IPS-18c (cell line): ENCODE measurements around the gene JCAD.
"Not testable (repeated sequence)": the region's sequence is repeated elsewhere in the genome, so short reads cannot be mapped to it uniquely, and the experiment has no call there.

ENCODE experiments used
- H3K4me3 ChIP-seq: 2 replicates; pipeline ENCODE4 v1.7.0; 2013; ENCODE audit warnings: low read depth, mild to moderate bottlenecking, low read length, moderate library complexity; ENCODE audit not compliant: insufficient read depth
- H3K9me3 ChIP-seq: one replicate; pipeline ENCODE4 v1.6.1; 2013; ENCODE audit warnings: mild to moderate bottlenecking, low read length, moderate library complexity; ENCODE audit not compliant: control insufficient read depth, insufficient read depth

JCAD gene

DNA sequence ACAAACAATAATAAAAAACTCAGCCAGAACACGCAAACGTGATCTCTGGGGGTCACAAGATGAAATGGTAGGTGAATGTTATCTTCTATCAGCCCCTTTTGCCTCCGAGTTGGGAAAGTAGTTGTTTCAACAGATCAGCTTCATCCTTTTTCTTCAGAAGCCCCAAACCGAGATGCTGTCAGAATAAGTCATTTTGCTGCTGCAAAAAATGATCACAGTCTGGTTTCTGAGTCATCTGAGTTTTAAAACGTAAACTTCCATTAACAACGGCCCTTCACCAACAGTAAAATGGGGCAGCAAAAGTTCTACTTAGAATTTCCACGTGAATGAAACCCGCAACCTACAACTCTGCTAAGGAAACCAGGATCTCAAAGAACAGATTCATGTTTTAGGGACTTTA lies 44.9 kb downstream of the JCAD start:
- Histone ChIP-seq H3K4me3 (no peak overlapping the region), H3K9me3 (no peaks in the 10 kb centered on the region)

DNA sequence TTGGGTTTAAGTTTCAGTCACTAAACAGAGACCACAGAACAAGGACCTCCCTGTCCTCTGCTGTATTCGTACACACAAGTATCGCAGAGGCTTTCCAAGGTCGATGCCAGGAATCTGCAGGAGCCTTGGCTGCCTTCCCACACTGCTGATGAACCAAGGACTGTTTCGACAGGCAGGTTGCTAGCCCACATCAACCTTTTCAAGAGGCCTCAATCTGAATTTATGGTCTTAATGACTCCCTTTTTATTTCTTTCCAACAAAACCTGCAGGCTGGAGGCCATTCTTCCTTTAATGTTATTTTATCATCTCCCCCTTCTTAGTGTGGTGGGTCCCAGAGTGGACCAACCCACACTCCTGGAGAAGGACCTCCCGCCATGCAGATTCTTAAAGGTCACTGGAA lies 45.6 kb downstream of the JCAD start:
- no peaks in the 10 kb centered on the region for H3K9me3 ChIP-seq
- no peak overlapping the region for H3K4me3 ChIP-seq

DNA sequence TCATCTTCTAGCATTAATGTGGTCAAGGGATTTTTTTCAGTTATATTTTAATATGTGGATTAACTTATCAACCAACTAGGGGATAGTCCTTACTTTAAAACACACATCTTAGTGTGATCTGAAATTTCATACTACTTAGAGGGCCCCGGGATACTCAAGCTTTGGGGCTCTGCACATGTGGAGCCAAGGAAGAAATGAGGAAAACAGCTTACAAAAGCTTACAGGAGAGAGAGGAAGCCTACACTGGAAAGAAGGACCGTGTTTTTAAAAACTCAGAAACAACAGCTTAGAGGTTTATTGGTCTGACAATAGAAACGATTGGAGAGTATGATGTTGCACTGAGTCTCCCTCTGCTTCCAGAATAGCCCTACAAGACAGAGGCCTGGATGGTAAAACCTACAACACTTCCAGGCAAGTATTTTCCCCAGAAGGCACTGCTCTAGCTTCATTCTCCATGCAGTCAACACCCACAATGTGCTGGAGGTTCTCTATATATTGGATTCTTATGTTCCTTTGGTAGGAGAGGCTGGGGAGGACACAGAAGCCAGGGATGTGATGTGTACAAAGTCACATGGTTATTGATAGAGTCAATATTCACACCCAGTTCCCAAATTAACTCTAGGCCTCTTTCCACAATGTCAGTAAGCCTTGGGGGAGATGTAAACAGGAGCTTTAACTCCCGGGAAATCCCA lies 47.3 kb downstream of the JCAD start:
- no peak overlapping the region for H3K4me3 ChIP-seq
- no peaks in the 10 kb centered on the region for H3K9me3 ChIP-seq

DNA sequence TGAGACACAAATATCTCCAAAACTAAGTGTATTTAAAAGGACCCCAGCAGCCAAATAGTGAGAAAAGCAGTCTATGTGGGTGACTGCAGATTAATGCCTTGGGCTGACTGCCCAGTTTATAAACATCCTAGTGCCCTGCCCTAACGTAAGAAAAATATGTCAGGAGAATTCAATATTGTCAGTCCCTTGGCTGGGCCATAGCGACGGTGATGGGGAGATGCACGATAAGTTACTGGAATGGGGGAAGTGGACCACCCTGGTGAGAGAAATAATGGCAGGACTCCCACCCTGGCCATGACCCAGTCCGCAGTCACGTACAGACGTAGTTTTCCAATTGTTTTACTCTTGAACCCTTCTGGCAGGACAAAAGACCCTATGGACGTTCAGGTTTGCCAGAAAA lies 48.0 kb downstream of the JCAD start:
- H3K4me3 ChIP-seq = no peak overlapping the region
- H3K9me3 ChIP-seq = no peaks in the 10 kb centered on the region

DNA sequence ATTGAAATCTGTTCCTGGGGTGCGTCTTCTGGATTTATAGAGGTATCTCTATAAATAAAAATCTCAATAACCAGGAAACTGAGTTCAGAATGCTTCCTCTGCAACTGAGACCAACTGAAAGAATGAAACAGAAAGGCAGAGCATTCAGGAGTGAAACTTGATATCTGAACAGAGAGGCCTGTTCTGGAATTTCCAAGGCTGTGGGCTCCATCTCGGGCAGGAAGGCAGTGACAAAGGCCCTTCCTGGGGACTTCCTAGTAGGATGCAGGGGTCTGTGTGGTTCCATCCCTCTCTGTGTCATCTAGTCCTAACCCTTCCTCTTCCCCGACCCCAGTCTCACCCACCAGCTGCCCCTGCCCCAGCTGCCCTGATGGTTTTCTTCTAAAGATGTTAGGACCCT lies 52.0 kb downstream of the JCAD start:
- H3K4me3 ChIP-seq = no peak overlapping the region
- H3K9me3 ChIP-seq = no peaks in the 10 kb centered on the region

DNA sequence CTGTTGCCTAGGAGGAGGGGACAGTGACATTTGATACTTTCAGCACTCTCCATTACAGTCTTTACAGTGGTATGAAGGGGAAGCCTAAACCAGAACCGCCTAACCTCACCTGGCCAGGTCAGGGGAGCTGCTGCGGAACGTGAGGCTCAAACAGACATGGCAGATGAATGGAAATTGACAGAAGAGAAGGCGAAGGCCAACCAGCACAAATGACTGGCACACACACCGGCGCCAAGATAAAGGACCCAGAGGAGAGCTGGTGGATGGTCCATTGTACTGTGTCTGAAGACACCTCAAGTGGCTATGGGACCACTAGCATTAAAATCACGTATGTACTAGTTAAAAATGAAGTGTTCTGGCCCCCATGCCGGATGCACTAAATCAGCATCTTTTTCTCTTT lies 53.0 kb downstream of the JCAD start:
- no peaks in the 10 kb centered on the region for H3K9me3 ChIP-seq
- H3K4me3 ChIP-seq = no peak overlapping the region

DNA sequence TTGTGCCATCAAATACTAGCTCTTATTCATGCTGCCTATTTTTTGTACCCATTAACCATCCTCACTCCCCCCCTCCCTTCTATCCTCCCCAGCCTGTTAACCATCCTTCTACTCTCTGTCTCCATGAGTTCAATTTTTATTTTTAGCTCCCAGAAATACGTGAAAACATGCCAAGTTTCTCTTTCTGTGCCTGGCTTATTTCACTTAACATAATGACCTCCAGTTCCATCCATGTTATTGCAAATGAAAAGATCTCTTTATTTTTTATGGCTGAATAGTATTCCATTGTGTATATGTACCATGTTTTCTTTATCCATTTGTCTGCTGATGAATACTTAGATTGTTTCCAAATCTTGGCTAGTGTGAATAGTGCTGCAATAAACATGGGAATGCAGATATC lies 54.3 kb downstream of the JCAD start:
- H3K4me3 ChIP-seq, H3K9me3 ChIP-seq: not testable (repeated sequence)

DNA sequence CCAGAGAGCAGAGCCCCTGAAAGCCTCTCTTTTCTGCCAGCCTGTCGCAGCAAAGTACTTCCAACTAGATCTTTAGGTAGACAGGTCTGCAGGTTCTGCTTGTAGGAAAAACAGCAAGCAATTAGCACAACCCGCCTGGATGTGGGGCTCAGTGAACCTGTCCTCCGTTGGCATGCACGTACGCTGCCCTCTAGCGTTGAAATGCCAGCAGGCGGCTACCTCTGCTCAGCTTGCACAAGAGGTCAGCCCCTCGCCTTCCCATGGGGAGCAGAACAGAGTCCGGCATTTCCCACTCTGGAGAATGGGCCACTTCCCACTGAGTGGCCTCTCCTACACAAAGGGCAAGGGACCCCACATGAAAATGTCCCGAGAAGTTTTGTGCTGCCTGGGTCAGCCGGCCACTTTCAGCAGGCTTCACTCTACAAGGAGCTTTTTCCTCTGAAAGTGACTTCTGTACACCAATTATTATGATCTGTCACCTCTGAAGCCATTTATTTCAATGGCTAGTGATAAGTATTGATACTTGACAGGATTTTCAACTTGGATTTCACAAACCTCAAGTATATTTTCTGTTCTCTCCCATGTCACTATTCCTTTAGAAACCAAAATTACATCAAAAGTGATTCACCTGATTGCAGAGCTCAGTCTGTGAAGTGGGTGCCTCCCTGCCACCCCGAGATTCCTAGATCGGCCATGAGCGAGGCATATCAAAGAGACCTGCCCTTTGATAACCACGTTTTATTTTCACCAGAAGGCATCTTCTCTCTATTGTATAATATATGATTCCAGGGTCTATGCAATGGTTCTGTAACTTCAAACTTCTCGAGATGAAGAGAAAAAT lies 56.7 kb downstream of the JCAD start:
- Histone ChIP-seq H3K9me3 (no peaks in the 10 kb centered on the region), H3K4me3 (no peak overlapping the region)

DNA sequence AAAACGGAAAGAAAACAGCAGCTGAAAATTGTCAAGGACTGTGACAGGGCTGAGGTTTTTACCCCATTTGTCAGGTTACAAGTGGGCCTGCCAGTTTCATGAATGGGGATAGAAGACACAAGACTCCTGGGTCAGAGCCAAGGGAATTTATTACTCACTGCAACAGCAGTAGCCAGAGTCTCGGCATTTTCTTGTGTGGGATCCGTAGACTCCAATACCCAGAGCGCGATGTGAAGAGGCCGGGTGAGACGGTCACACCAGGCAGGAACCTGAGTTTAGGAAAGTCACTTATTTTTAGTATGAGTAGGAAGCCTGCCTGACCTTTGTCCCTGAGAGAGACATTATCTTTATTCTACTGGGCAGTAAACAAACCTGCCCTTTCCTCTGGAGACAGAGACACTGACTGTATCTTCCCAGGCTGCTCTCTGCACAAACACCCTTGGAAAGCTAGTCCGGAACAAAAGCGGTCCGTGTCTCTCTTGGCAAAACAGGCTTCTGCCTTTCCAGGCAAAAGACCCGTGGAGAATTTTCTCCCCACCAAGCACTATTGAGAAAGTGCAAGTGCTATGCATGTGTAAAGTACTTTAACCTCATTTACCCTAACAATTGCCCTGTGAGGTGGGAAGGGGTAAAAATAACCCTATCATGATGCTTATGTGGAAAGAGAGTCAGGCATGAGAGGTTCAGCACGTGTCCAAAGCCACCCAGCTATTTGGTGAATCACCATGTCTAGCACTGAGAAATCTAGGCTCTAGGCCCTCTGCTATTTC lies 58.4 kb downstream of the JCAD start:
- no peak overlapping the region for H3K4me3 ChIP-seq
- no peaks in the 10 kb centered on the region for H3K9me3 ChIP-seq

DNA sequence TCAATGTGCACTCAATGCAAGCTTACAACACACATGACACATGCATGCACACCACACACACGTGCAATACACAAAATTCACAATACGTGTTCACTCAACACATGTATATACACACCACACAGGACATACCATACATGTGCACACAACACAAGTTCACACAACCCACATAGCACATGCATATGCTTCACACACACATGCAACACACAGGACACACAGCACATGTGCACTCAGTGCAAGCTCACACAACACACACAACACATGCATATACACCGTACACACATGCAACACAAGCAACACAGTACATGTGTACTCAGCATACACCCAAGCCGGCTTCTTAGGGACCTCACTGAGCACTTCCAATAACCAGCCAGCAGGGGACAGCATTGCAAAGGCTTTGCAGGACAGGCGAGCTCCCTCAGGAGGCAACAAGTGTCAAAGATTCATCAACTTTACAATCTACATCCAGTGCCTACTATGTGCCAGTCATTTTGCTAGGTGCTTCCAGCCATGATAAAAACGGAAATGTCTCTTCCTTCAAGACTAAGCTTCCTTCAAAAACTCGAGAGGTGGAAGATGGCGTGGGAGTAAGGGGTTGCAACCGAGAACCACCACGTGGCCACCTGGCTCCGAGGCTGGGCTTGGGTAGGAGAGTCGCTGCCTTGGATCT lies 61.1 kb downstream of the JCAD start:
- H3K4me3 ChIP-seq = no peak overlapping the region
- H3K9me3 ChIP-seq = no peaks in the 10 kb centered on the region

DNA sequence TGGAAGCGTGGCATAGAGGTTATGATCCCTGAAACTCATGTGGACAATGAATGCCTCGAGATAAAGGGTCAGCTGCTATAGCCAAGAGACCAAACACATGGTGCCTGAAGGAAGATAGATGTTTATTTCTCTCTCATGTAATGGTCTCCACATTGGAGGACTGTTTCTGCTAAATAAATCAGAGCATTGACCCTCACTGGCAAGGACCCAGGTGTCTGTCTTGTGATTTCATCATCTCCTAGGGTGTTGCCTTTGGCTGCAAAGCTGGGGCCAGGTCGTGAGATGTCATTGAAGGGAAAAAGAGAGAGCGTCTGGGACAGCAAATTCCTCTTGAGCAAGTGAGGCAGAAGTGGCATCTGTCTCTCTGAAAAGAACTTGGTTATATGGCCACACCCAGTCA lies 64.6 kb downstream of the JCAD start:
- no peak overlapping the region for H3K4me3 ChIP-seq
- H3K9me3 ChIP-seq = no peaks in the 10 kb centered on the region

DNA sequence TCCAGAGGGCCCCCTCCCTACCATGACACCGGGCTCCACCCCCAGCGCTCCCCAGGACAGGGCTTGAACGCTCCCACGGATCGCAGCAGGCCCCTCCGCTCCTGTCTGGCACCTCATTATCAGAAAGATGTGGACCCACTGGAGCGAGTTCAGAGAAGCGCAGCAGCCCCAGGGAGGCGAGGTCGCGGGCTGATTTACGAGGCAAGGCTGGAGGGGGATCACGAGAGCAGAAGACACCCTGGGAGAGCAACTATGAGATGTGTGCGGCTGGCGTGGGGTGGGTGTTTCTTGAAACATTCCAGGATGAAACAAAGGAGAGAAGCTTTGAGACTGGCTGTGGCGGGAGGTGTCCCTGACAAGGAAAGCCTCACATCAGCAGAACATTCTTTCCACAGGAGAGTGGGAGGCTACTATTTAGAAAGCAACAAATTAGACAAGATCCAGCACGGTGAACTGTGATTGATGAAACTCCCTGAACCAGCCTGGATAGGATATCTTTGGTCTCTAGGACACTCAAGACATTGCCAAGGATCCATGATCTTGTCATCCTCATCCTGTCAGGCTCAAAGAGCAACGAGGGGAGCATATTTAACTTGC lies 66.0 kb downstream of the JCAD start:
- H3K4me3 ChIP-seq = no peak overlapping the region
- no peaks in the 10 kb centered on the region for H3K9me3 ChIP-seq

DNA sequence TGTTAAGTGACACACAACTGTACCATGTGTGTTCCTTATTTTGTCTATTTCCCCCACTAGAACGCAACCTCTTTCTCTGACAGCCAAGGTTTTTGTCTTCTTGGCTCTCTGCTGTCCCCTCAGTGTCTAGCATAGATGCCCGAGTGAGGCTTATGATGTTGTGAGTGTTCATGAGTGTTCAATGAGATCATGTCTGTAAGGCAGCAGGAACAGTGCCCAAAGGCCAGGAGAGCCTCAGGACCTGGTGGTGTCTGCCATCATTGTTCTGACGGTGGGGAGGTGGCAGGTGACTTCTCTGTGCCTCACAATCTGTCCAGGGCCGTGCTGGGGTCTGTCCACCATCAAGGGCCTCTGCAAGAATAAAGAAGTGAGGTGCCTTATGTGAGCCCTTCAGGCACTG lies 66.5 kb downstream of the JCAD start:
- H3K9me3 ChIP-seq = no peaks in the 10 kb centered on the region
- no peak overlapping the region for H3K4me3 ChIP-seq

DNA sequence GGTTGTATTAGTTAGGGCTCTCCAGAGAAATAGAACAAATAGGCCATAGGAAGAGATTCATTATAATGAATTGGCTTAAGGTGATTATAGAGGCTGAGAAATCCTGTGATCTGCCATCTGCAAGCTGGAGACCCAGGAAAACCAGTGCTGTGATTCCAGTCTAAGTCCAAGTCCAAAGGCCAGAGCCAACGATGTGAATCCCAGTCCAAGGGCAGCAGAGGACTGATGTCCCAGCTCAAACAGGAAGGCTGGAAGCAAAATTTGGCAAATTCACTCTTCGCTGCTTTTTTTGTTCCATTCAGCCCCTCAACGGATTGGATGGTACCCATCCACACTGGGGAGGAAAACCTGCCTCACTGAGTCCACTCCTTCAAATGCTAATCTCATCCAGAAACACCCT lies 68.0 kb downstream of the JCAD start:
- H3K9me3 ChIP-seq = no peaks in the 10 kb centered on the region

DNA sequence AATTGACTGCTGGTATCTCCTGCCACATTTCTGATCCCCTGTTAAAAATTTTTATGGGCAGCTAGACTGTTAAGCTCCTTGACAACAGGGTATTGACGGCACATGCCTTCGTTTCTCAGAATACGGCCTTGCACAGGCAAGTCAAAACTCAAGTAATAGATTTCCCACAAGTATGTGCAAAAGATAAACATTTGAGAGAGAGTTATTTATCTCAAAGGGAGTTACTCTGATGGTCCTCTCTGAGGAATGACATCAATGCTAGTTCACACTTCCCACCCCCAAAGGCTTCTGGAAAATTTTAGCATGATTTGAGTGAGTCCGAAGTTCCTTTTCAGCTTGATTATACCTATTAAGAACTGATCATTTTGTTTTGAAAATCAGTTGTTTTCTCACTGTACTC lies 71.9 kb downstream of the JCAD start:
- no peak overlapping the region for H3K4me3 ChIP-seq
- H3K9me3 ChIP-seq = peaks cover 2% of the 10 kb centered on the region

More for the DNA sequence above, 68.0 kb downstream of the JCAD start:
- H3K4me3 ChIP-seq = no peak overlapping the region

DNA sequence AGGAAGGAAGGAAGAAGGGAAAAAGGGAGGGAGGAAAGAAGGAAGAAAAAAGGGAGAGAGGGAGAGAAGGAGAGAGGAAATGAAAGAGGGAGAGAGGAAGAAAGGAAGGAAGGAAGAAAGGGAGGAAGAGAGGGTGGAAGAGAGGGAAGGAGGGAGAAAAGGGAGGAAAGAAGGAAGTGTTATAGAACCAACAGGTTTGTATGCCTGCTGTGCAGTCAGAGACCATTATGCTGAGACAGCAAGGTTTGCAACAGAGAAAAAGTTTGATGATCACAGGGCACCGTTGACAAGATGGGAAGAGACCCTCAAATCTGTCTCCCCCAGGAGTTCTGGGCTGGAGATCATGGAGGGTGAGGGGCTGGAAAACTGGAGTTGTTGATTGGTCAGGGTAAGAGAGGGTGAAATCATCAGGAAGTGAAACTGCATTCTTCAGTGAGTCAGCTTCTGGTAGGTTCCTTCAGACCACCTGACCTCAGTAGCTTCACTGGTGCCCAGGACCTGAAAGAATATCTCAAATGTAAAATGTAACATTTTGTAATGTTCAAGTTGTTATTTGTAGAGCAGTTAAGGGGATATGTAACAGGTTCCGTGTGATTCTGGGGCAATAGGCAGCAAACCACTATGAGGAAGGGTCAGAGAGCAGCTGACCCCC lies 76.3 kb downstream of the JCAD start:
- H3K4me3 ChIP-seq = no peak overlapping the region
- H3K9me3 ChIP-seq = peaks cover 2% of the 10 kb centered on the region

DNA sequence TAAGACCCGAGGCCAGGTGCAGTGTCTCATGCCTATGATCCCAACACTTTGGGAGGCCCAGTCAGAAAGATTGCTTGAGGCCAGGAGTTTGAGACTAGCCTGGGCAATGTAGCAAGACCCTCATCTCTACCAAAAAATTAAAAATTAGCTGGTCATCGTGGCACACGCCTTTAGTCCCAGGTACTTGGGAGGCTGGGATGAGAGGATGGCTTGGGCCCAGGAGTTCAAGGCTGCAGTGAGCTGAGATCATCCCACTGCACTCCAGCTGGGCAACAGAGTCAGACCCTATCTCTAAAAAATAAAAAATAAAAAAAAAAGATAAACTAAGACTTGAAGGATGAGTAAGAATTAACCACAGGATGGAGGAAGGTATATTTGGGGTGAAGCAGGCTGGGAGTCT lies 77.9 kb downstream of the JCAD start:
- H3K9me3 ChIP-seq = peaks cover 2% of the 10 kb centered on the region
- no peak overlapping the region for H3K4me3 ChIP-seq
